MM.1S (cell line): ENCODE results near the gene CFAP73.

Experiments used
- DNase-seq: peaks from one replicate; pipeline ENCODE4 v3.0.0-alpha.2; 2015
- H2AFZ ChIP-seq: fragments of 300-600 bp; sonication (generic); 2 replicates; pipeline ENCODE4 v1.6.0; 2016; ENCODE audit warnings: antibody characterized with exemption, low read length
- H3F3A ChIP-seq: fragments of 300-600 bp; sonication (generic); 2 replicates; pipeline ENCODE4 v1.6.1; 2016; ENCODE audit warnings: mild to moderate bottlenecking, antibody characterized with exemption, low read length, moderate library complexity, mixed read lengths; ENCODE audit not compliant: insufficient read depth
- H3K27ac ChIP-seq: fragments of 300-600 bp; sonication (generic); 2 replicates; pipeline ENCODE4 v1.5.1; 2016; ENCODE audit warnings: mild to moderate bottlenecking, low read length
- H3K27me3 ChIP-seq: fragments of 300-600 bp; sonication (generic); replicated peaks from 2 replicates; pipeline ENCODE4 v1.6.0; 2016; ENCODE audit warnings: low read length; ENCODE audit not compliant: insufficient read depth
- H3K36me3 ChIP-seq: fragments of 300-600 bp; sonication (generic); replicated peaks from 2 replicates; pipeline ENCODE4 v1.6.1; 2016; ENCODE audit warnings: mild to moderate bottlenecking, low read length, mixed read lengths; ENCODE audit not compliant: insufficient read depth
- H3K4me1 ChIP-seq: fragments of 300-600 bp; sonication (generic); 2 replicates; pipeline ENCODE4 v1.6.1; 2016; ENCODE audit warnings: low read length, mixed read lengths
- H3K4me2 ChIP-seq: fragments of 300-600 bp; sonication (generic); 2 replicates; pipeline ENCODE4 v1.6.0; 2016; ENCODE audit warnings: low read depth, low read length
- H3K4me3 ChIP-seq: fragments of 300-600 bp; sonication (generic); 2 replicates; pipeline ENCODE4 v1.5.1; 2016; ENCODE audit warnings: low read length, mixed read lengths
- H3K79me2 ChIP-seq: fragments of 300-600 bp; sonication (generic); 2 replicates; pipeline ENCODE4 v1.6.1; 2016; ENCODE audit warnings: mixed run types, low read length, mixed read lengths
- H3K9ac ChIP-seq: fragments of 300-600 bp; sonication (generic); 2 replicates; pipeline ENCODE4 v1.6.1; 2016; ENCODE audit warnings: low read length, mixed read lengths
- H3K9me2 ChIP-seq: fragments of 300-600 bp; sonication (generic); replicated peaks from 2 replicates; pipeline ENCODE4 v1.6.1; 2016; ENCODE audit warnings: mild to moderate bottlenecking, low read length, mixed read lengths; ENCODE audit not compliant: insufficient read depth
- H3K9me3 ChIP-seq: fragments of 300-600 bp; sonication (generic); replicated peaks from 2 replicates; pipeline ENCODE4 v1.6.1; 2016; ENCODE audit warnings: mild to moderate bottlenecking, low read length, mixed read lengths; ENCODE audit not compliant: insufficient read depth
- H4K20me1 ChIP-seq: fragments of 300-600 bp; sonication (generic); 2 replicates; pipeline ENCODE4 v1.6.1; 2016; ENCODE audit warnings: mild to moderate bottlenecking, low read length, moderate library complexity, mixed read lengths; ENCODE audit not compliant: insufficient read depth
- CTCF ChIP-seq: fragments of 300-600 bp; sonication (generic); IDR thresholded peaks from 2 replicates; pipeline ENCODE4 v1.5.1; 2016; ENCODE audit warnings: antibody characterized with exemption, low read length, mixed read lengths
- EZH2 ChIP-seq: fragments of 300-600 bp; sonication (generic); optimal IDR thresholded peaks from 2 replicates; pipeline ENCODE3; 2017; ENCODE audit warnings: low read depth, mild to moderate bottlenecking, antibody characterized with exemption, low read length, mixed read lengths
- EZH2phosphoT487 ChIP-seq: fragments of 300-600 bp; sonication (generic); IDR thresholded peaks from 2 replicates; pipeline ENCODE4 v1.6.1; 2018; ENCODE audit warnings: antibody characterized with exemption, low read length

The CFAP73 gene

GRCh38 chr12:113165521-113166450 is 16.3 kb downstream of the CFAP73 start:
- H3K27ac ChIP-seq, result no peak overlapping the region
- H3F3A ChIP-seq, result no peaks in the 10 kb centered on the region
- no peaks in the 10 kb centered on the region for H3K9me2 ChIP-seq
- no peaks in the 10 kb centered on the region for H3K79me2 ChIP-seq
- H3K4me1 ChIP-seq, result no peaks in the 10 kb centered on the region
- H3K4me3 ChIP-seq, result no peak overlapping the region
- no peaks in the 10 kb centered on the region for H3K9me3 ChIP-seq
- DNase-seq, result no peak
- H3K27me3 ChIP-seq, result no peaks in the 10 kb centered on the region
- H3K9ac ChIP-seq, result no peak overlapping the region
- TF ChIP-seq EZH2phosphoT487, result no peak
- no peak for TF ChIP-seq EZH2
- no peak for TF ChIP-seq CTCF
- H2AFZ ChIP-seq, result no peak overlapping the region
- no peak overlapping the region for H3K4me2 ChIP-seq
- H4K20me1 ChIP-seq, result no peaks in the 10 kb centered on the region
- no peaks in the 10 kb centered on the region for H3K36me3 ChIP-seq

GRCh38 chr12:113167868-113168267 is 18.3 kb downstream of the CFAP73 start:
- H2AFZ ChIP-seq, result no peak overlapping the region
- H3K9me2 ChIP-seq, result no peaks in the 10 kb centered on the region
- H3K4me3 ChIP-seq, result no peak overlapping the region
- TF ChIP-seq EZH2 (no peak), EZH2phosphoT487 (no peak), CTCF (no peak)
- H3K9me3 ChIP-seq, result no peaks in the 10 kb centered on the region
- H4K20me1 ChIP-seq, result no peaks in the 10 kb centered on the region
- no peaks in the 10 kb centered on the region for H3K27me3 ChIP-seq
- no peaks in the 10 kb centered on the region; the same call in 1 of the 2 replicates for H3K4me1 ChIP-seq
- H3K4me2 ChIP-seq, result no peak overlapping the region
- H3F3A ChIP-seq, result no peaks in the 10 kb centered on the region
- no peak overlapping the region for H3K27ac ChIP-seq
- DNase-seq, result no peak
- H3K36me3 ChIP-seq, result no peaks in the 10 kb centered on the region
- H3K79me2 ChIP-seq, result no peaks in the 10 kb centered on the region
- H3K9ac ChIP-seq, result no peak overlapping the region

GRCh38 chr12:113169697-113170096 is 20.2 kb downstream of the CFAP73 start:
- H3K27ac ChIP-seq, result no peak overlapping the region
- H3K4me2 ChIP-seq, result no peak overlapping the region
- TF ChIP-seq EZH2 (no peak), EZH2phosphoT487 (no peak), CTCF (no peak)
- no peak overlapping the region for H2AFZ ChIP-seq
- no peak for DNase-seq
- no peaks in the 10 kb centered on the region for H4K20me1 ChIP-seq
- H3F3A ChIP-seq, result no peaks in the 10 kb centered on the region
- H3K79me2 ChIP-seq, result no peaks in the 10 kb centered on the region
- no peaks in the 10 kb centered on the region for H3K27me3 ChIP-seq
- no peaks in the 10 kb centered on the region for H3K9me3 ChIP-seq
- no peaks in the 10 kb centered on the region for H3K36me3 ChIP-seq
- no peak overlapping the region for H3K4me3 ChIP-seq
- no peaks in the 10 kb centered on the region; the same call in 1 of the 2 replicates for H3K4me1 ChIP-seq
- no peaks in the 10 kb centered on the region for H3K9me2 ChIP-seq
- no peak overlapping the region for H3K9ac ChIP-seq
